ENCODE results near the gene ATP5F1A.

The ATP5F1A gene

GRCh38 chr18:46073474-46074331 is 24.4 kb downstream of the ATP5F1A start:
- DNase-seq (ENCODE audit: low read depth): no peak

DNA sequence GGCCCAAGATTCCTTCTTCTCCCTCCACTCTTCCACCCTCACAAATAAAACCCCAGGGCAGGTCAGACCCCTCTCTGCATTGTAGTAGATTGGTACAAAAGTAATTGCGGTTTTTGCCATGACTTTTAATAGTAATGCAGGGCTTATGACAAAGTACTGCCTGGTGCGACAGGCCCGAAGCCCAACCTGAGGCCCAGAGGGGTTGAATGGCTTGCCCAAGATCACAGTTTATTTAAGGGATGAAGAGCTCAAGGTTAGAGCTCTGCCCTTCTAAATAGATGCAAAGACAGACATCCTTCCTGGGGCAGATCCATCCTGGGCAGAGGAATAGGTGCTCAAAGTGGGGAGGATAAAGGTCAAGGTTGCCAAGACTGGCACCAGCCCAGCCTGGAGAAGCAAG is 25.1 kb downstream of the ATP5F1A start:
- no peak for DNase-seq (ENCODE audit: low read depth)

GRCh38 chr18:46072376-46072867 is 25.7 kb downstream of the ATP5F1A start:
- no peak for DNase-seq (ENCODE audit: low read depth)

- DNase-seq (ENCODE audit: low read depth): no peak
These were observed 26.3 kb downstream of the ATP5F1A start, which contains the start of gene PSTPIP2 for GRCh38 chr18:46071653-46072375. Gene PSTPIP2, minus strand, starts transcription at chr18:46072260. Its CDS starts 72 bp downstream, at chr18:46072188.

DNA sequence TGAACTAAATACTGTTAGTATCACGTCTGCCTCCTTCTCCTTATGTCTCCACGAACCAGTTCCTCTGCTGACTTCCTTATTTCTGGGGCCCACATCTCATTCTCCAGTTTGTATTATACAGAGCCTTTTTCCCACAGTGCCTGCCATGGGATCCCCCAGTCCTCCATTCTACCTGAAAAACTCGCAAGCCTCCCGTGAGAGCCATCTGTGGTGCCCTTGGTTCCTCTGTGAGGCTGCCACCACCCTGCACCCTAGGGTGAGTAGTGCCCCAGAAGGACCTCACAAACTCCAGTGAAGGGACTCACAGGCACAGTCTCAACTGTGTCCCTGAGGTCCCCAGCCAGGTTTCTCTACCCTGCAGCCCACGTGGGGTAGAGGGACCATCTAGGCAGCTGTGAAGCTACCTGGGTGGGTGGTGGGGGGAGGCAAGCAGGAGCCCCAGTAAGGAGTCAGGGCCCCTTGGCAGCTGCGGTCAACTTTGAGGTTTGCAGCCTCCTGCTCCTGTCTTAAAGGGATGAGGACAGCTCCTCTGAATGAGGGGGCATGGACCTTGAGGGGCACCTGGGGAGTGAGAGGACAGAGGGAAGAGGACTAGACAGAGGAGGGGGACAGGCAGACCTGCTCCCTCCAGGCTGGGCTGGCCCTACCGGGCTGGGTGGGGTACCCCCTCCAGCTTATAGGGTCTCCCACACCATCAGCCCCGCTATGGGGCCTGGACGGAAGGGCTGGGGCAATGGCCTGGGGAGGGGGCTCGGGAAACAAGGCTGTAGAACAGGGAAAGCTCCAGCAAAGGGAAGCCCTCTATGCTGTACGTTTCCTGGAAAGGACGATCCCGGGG is 27.1 kb downstream of the ATP5F1A start:
- no peak for DNase-seq (ENCODE audit: low read depth)

DNA sequence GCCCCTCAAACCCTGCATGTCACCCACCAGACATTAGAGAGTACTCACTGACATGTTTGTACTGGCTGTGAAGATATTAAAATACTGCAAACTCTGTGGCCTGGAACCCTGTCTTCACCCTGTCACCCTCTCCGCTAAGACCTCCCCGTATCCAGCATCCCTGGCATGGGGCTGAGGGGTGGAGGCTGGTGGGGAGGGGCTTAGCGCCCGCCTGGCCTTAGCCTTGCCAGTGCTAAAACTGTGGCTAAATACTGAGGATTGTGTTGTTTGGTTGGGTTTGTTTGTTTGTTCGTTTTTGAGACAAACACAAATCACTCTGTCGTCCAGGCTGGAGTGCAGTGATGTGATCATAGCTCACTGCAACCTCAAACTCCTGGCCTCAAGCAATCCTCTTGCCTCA is 27.9 kb downstream of the ATP5F1A start:
- DNase-seq (ENCODE audit: low read depth): no peak

GRCh38 chr18:46069524-46069923 is 28.6 kb downstream of the ATP5F1A start:
- DNase-seq (ENCODE audit: low read depth): no peak

DNA sequence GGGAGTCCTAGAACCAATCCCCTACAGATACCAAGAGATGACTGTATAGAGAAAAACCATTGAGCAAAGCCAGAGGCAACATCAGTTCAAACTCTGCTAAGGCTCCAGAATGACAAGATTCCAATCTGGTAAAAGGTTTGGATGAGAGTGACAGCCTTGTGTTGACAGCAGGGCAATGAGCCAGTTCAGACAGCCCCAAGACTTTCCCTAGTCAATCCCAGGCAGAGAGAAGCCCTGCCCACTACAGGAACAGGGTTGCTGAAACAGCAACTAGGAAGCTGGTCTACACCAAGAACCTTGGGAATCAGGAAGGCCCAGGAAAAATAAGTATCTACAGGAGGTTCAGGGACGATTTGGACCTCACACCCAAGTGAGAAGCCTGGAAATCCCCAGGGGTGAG is 29.3 kb downstream of the ATP5F1A start:
- no peak for DNase-seq (ENCODE audit: low read depth)

GRCh38 chr18:46067438-46068007 is 30.6 kb downstream of the ATP5F1A start:
- DNase-seq (ENCODE audit: low read depth): no peak

GRCh38 chr18:46062781-46063180 is 35.3 kb downstream of the ATP5F1A start:
- DNase-seq (ENCODE audit: low read depth): no peak

- no peak for DNase-seq (ENCODE audit: low read depth)
These were observed 36.3 kb downstream of the ATP5F1A start for GRCh38 chr18:46061796-46062195.

- no peak for DNase-seq (ENCODE audit: low read depth)
These were observed 36.7 kb downstream of the ATP5F1A start for GRCh38 chr18:46061387-46061786.

DNA sequence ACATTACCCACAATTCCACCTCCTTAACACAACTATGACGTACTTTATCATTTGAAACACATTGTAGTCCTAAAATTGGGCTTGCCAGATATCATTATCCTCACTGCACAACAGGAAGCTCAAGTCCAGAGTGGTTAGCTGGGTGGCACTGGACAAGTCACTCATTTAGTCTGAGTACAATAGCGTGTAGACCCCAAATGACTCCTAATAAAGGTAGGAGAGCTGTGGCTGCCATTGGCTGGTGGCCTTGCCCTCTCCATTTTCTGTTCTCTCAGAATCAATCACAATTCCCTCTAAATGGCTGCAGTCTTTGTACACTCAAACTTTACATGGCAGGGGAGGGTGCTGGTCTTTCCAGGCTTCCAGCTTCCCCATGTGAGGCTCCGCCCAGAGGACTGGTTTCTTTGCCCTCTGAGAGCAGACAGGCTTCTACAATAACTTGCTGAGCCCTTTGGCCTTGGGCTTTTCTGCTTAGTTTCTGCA is 37.7 kb downstream of the ATP5F1A start:
- DNase-seq (ENCODE audit: low read depth): no peak

- DNase-seq (ENCODE audit: low read depth): no peak
These were observed 42.3 kb downstream of the ATP5F1A start for GRCh38 chr18:46055838-46056230.

DNA sequence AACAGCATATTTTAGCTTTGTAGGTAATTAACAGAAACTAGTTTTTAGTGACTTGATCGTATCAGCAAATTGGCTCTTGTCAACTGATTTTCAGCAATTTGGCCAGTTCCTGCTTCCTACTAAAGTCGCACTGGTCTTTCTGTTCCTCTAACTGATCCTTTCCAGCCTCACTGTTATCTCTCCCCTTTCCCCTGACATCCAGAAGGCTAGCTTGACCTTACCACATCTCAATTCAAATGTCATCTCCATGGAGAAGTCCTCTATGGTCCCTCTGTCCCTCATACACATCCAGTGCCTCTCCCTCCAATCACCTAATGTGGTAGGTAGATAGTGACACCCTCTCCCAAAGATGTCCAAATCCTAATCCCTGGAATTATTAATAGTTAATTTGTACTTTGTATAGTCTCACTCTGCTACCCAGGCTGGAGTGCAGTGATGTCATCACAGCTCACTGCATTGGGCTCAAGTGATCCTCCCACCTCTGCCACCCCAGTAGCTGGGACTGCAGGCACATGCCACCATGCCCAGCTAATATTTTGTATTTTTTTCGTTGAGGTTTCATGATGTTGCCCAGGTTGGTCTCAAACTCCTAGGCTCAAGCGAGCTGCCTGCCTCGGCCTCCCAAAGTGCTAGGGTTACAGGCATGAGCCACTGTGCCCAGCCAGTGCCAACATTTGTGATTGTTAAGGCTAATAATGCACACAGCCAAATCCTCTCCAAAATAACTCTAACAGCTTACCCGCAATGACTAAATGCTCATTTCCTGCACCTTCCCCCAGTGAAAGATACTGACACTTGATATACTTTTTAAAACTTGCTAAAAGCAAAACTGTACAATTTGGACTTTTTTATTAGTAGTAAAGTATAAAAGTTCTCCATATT is 42.9 kb downstream of the ATP5F1A start:
- DNase-seq (ENCODE audit: low read depth): no peak

- DNase-seq (ENCODE audit: low read depth): no peak
These were observed 44.6 kb downstream of the ATP5F1A start for GRCh38 chr18:46053368-46054095.

DNA sequence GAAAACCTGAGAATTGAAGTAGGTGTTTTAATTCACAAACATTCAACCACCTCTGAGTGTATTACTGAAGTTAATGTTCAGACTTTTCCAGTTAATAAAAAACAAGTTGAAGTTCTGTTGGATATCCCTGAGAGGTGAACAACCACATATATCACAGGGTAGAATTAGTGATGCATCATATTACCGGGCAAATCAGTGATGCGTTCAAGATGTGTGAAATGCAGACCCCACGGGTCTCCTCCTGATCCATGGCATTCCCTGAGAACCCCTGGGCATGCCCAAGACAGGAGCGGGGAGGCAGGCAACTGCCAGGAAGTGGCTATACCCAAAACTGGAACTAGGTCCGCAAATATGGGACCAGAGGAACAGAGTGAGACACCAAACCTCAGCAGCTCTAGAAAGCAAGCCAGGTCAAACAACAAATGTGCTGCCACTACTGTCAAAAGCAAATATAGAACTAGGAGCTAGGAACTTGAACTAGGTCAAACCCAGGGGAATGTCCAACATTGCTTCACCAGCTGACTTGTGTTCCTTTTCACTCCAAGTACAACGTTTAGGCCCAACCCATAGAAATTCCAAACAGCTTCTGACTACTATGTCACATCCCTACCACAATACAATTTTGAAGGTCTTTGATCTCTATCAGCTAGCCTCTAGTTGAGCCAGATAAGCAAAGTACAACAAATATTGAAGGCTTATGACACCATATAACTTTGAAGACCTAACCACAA is 46.2 kb downstream of the ATP5F1A start:
- peak; percentile 96 for DNase-seq (ENCODE audit: low read depth)

- DNase-seq (ENCODE audit: low read depth): no peak
These were observed 47.8 kb downstream of the ATP5F1A start for GRCh38 chr18:46050268-46050667.

DNA sequence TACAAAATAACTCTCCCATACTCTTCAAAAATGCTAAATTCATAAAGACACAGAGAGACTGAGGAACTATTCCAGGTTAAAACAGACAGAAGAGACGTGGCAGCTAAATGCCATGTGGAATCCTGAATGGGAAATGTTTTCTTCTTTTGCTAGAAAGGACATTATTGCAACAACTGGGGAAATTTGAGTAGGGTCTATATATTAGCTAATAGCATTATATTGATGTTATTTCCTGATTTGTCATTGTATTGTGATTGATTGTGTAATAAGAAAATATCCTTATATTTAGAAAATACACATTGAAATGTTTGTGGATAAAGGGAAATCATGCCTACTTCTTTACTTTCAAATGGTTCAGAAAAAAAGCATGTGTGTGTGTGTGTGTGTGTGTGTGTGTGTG is 49.5 kb downstream of the ATP5F1A start:
- no peak for DNase-seq (ENCODE audit: low read depth)

All from non-pigmented ciliary epithelial cell (primary cell).